ENCODE results near the gene C19orf33.

DNA sequence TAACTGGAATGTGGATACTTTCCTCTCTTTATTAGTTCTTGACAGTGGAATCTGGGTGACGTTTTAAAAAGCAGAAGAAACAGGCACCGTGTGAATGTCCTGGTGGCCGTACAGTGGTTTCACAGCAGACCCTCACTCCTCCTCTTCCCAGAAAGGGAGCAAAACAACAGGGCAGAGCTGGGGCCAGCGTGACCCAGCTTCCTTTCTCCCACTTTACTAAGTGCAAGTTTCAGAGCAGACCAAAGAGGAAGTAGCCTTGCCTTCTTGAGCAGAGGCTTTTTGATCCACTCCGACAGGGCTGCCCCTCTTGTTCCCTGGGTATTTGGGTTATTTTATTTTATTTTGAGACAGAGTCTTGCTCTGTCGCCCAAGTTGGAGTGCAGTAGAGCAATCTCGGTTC is 19.6 kb upstream of the C19orf33 start:
- TF ChIP-seq HDAC8 (tag; IDR thresholded peaks at IDR 0.05) (no peak), TGIF2 (CRISPR knock-in tag; IDR thresholded peaks at IDR 0.05) (no peak), FOXK2 (conservative IDR thresholded peaks at IDR 0.05 in 1 of 2, IDR thresholded peaks at IDR 0.05 in 1 of 2; ENCODE audit: low read depth in 2 of 2) (no peak)

All from K562 (cell line).